CD14-positive monocyte (primary cell): ENCODE data around the gene GLI3. TPM values are rescaled to one million over a fixed set of nuclear protein-coding genes. Genes with fewer than 3 reads are reported as not detected.

Experiments
- DNase-seq, 3 donors: peaks; one replicate each; pipeline ENCODE4 v3.0.0-alpha.2; 2011 to 2022
- H2AFZ ChIP-seq: 2 replicates; pipeline ENCODE4 v1.6.0; 2012; ENCODE audit warnings: mild to moderate bottlenecking, low read depth, low read length, inconsistent platforms; ENCODE audit not compliant: insufficient read depth, poor library complexity, severe bottlenecking
- H3K27ac ChIP-seq, 2 donors: 1 replicate in 1 of 2; 2 replicates in 1 of 2; pipeline ENCODE4 v1.5.1; 2012 to 2013; ENCODE audit warnings: low read length in 2 of 2, control low read depth in 1 of 2, inconsistent platforms in 1 of 2, low read depth in 1 of 2, mild to moderate bottlenecking in 1 of 2
- H3K27me3 ChIP-seq, 2 donors: one replicate each; pipeline versions ENCODE4 v1.6.0 to v1.6.1; 2011 to 2013; ENCODE audit warnings: low read length in 2 of 2; ENCODE audit not compliant: control insufficient read depth in 2 of 2, insufficient read depth in 2 of 2
- H3K36me3 ChIP-seq, 2 donors: replicated peaks in 1 of 2; 1 replicate in 1 of 2; 2 replicates in 1 of 2; pipeline versions ENCODE4 v1.5.1 to v1.6.1; 2012 to 2013; ENCODE audit warnings: low read length in 2 of 2, control low read depth in 1 of 2, inconsistent platforms in 1 of 2, mild to moderate bottlenecking in 1 of 2; ENCODE audit not compliant: insufficient read depth in 2 of 2, control insufficient read depth in 1 of 2
- H3K4me1 ChIP-seq, 2 donors: 1 replicate in 1 of 2; 2 replicates in 1 of 2; pipeline versions ENCODE4 v1.5.1 to v1.6.1; 2012 to 2013; ENCODE audit warnings: low read length in 2 of 2, control low read depth in 1 of 2, inconsistent platforms in 1 of 2, mild to moderate bottlenecking in 1 of 2, moderate library complexity in 1 of 2; ENCODE audit not compliant: insufficient read depth in 2 of 2, control insufficient read depth in 1 of 2
- H3K4me2 ChIP-seq: replicated peaks from 2 replicates; pipeline ENCODE3; 2012; ENCODE audit warnings: low read length, moderate library complexity, mild to moderate bottlenecking; ENCODE audit not compliant: poor library complexity, severe bottlenecking; ENCODE audit errors: extremely low read depth
- H3K4me3 ChIP-seq, 3 experiments: fragments of 200-600 bp in 1 of 3; sonication (generic) in 1 of 3; replicated peaks in 1 of 3; 1 replicate in 2 of 3; 2 replicates in 1 of 3; pipeline ENCODE4 v1.5.1; 2011 to 2013; ENCODE audit warnings: low read length in 3 of 3, mild to moderate bottlenecking in 3 of 3, control low read depth in 2 of 3, low read depth in 2 of 3, inconsistent platforms in 1 of 3, moderate library complexity in 1 of 3
- H3K79me2 ChIP-seq: 2 replicates; pipeline ENCODE4 v1.6.0; 2012; ENCODE audit warnings: mild to moderate bottlenecking, control low read depth, inconsistent platforms, low read length, moderate library complexity; ENCODE audit not compliant: insufficient read depth
- H3K9ac ChIP-seq: 2 replicates; pipeline ENCODE4 v1.6.0; 2017; ENCODE audit warnings: low read length, mild to moderate bottlenecking; ENCODE audit not compliant: insufficient read depth, poor library complexity, severe bottlenecking
- H3K9me3 ChIP-seq, 2 donors: replicated peaks in 1 of 2; 1 replicate in 1 of 2; 2 replicates in 1 of 2; pipeline versions ENCODE4 v1.5.1 to v1.6.1; 2012 to 2013; ENCODE audit warnings: low read length in 2 of 2, control low read depth in 1 of 2; ENCODE audit not compliant: control insufficient read depth in 1 of 2, insufficient read depth in 1 of 2
- H4K20me1 ChIP-seq: 2 replicates; pipeline ENCODE4 v1.6.0; 2012; ENCODE audit warnings: mild to moderate bottlenecking, low read length, control low read depth, moderate library complexity; ENCODE audit not compliant: insufficient read depth
- H3K27ac Mint-ChIP-seq, 7 donors: one replicate each; pipeline ENCODE4 v1.8.0; 2020; ENCODE audit warnings: mild to moderate bottlenecking in 7 of 7, mixed read lengths in 7 of 7, moderate library complexity in 6 of 7, inconsistent platforms in 2 of 7
- H3K27me3 Mint-ChIP-seq, 3 donors: one replicate each; pipeline ENCODE4 v1.8.0; 2021 to 2022; ENCODE audit warnings: low read depth in 3 of 3, mild to moderate bottlenecking in 3 of 3, mixed read lengths in 3 of 3, moderate library complexity in 3 of 3, inconsistent platforms in 1 of 3
- H3K36me3 Mint-ChIP-seq, 2 donors: one replicate each; pipeline ENCODE4 v1.8.0; 2020; ENCODE audit warnings: mixed read lengths in 2 of 2, inconsistent platforms in 1 of 2, mild to moderate bottlenecking in 1 of 2
- H3K4me1 Mint-ChIP-seq: one replicate; pipeline ENCODE4 v1.8.0; 2020; ENCODE audit warnings: mild to moderate bottlenecking, mixed read lengths
- H3K4me3 Mint-ChIP-seq, 2 donors: one replicate each; pipeline ENCODE4 v1.8.0; 2020; ENCODE audit warnings: mild to moderate bottlenecking in 2 of 2, mixed read lengths in 2 of 2, moderate library complexity in 1 of 2
- H3K9me3 Mint-ChIP-seq, 7 donors: one replicate each; pipeline ENCODE4 v1.8.0; 2020 to 2022; ENCODE audit warnings: mixed read lengths in 7 of 7, mild to moderate bottlenecking in 6 of 7, moderate library complexity in 6 of 7, inconsistent platforms in 2 of 7
- WGBS: methylation state at CpG from one replicate; pipeline ENCODE4 v1.1.5; 2013; ENCODE audit warnings: missing lambda C conversion rate; ENCODE audit not compliant: insufficient coverage; 5-methylcytosine and 5-hydroxymethylcytosine counted together
- intact Hi-C, 2 donors: fragments of 100-400 bp; cut with micrococcal nuclease; formaldehyde crosslinking; loops; one replicate each; pipeline versions ENCODE4 v1.15.0 to v1.15.1; 2023
- polyA plus RNA-seq, 3 donors: library from polyadenylated mRNA; depleted of rRNA in 1 of 3; unstranded in 2 of 3; stranded (reverse) in 1 of 3; fragments of 300-500 nt in 2 of 3; fragments of >200 nt in 1 of 3; fragmentation: Illumina TruSeq in 2 of 3; gene quantifications; 1 replicate in 2 of 3; 2 replicates in 1 of 3; pipeline ENCODE4 v1.2.3, GENCODE V29; 2012 to 2021
- TF ChIP-seq, protein P1 (sequence below): fragments of 200-600 bp; IDR thresholded peaks from one replicate; pipeline ENCODE4 v1.8.0; 2022; ENCODE audit warnings: antibody characterized with exemption, mild to moderate bottlenecking

Gene GLI3
- polyA plus RNA-seq, 3 donors = not detected

DNA sequence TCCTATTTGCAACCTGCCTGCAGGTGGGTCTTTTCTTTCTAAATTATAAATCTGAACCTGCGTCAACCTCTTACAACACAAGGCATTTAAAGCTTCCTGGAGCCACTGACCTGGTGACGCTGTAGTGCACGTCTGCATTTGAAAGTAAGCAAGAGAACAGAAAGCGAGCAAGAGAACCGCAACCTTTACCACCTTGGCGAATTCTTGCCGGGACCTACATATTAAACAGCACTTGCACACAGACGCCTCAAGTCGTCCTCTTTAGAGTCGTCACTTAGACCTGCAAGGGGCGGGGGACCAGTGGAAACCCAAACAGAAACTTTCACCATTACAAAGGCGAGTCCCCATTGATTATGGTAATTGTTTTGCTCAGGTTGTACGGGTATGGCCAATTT lies 9.5 kb downstream of the GLI3 start:
- no peak overlapping the region for H3K27ac Mint-ChIP-seq
- no peaks in the 10 kb centered on the region for H3K36me3 Mint-ChIP-seq
- Histone ChIP-seq H4K20me1 (no peaks in the 10 kb centered on the region), H3K4me3 (no peak overlapping the region), H3K27me3 (peaks cover 62 to 77% of the 10 kb centered on the region in 2 donors), H3K27ac (no peak overlapping the region), H3K4me1 (peaks cover 0 to 3% of the 10 kb centered on the region in 2 donors), H3K36me3 (no peaks in the 10 kb centered on the region), H3K4me2 (peak overlapping the region; percentile 6), H3K9me3 (peaks cover 0 to 12% of the 10 kb centered on the region in 2 donors), H2AFZ (no peak overlapping the region), H3K79me2 (no peaks in the 10 kb centered on the region), H3K9ac (no peak overlapping the region)
- H3K9me3 Mint-ChIP-seq = peaks cover 0 to 8% (median 0%) of the 10 kb centered on the region in 7 donors
- H3K4me3 Mint-ChIP-seq = peak overlapping the region in 1 of 2 donors; percentile 73
- intact Hi-C loops = no loop called here
- 21% methylated on average over 4 of the region's 13 CpGs for WGBS
- peaks cover 3% of the 10 kb centered on the region for H3K4me1 Mint-ChIP-seq
- TF ChIP-seq, protein P1, sequence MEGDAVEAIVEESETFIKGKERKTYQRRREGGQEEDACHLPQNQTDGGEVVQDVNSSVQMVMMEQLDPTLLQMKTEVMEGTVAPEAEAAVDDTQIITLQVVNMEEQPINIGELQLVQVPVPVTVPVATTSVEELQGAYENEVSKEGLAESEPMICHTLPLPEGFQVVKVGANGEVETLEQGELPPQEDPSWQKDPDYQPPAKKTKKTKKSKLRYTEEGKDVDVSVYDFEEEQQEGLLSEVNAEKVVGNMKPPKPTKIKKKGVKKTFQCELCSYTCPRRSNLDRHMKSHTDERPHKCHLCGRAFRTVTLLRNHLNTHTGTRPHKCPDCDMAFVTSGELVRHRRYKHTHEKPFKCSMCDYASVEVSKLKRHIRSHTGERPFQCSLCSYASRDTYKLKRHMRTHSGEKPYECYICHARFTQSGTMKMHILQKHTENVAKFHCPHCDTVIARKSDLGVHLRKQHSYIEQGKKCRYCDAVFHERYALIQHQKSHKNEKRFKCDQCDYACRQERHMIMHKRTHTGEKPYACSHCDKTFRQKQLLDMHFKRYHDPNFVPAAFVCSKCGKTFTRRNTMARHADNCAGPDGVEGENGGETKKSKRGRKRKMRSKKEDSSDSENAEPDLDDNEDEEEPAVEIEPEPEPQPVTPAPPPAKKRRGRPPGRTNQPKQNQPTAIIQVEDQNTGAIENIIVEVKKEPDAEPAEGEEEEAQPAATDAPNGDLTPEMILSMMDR = no peak
- DNase-seq = no peak
- H3K27me3 Mint-ChIP-seq = peaks cover 52 to 81% (median 62%) of the 10 kb centered on the region in 3 donors

DNA sequence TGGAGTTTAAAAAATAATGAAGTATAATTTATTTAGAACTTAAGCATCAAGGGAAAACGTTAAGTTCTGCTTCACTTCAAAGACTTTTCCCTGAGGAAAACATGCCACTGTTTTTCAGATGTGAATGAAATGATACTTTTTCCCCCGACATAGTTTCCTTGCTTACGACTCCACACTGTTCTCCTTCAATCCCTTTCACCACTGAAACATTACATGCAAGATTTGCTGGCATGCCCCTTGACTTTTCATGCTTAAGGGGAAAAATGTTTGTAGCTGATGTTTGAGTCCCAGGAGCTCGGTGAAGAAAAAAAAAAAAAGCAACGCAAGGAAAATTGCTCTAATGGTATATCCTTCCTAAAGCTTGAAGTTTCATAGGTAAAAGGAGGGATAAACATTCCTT lies 10.0 kb downstream of the GLI3 start:
- Histone ChIP-seq H3K79me2 (no peaks in the 10 kb centered on the region), H3K4me3 (no peak overlapping the region), H3K9me3 (peaks cover 0 to 12% of the 10 kb centered on the region in 2 donors), H3K27me3 (peaks cover 57 to 72% of the 10 kb centered on the region in 2 donors), H3K4me2 (no peak overlapping the region), H4K20me1 (no peaks in the 10 kb centered on the region), H2AFZ (no peak overlapping the region), H3K36me3 (no peaks in the 10 kb centered on the region), H3K4me1 (peaks cover 0 to 3% of the 10 kb centered on the region in 2 donors), H3K9ac (no peak overlapping the region), H3K27ac (no peak overlapping the region)
- no peak for DNase-seq
- Mint-ChIP-seq H3K36me3 (no peaks in the 10 kb centered on the region), H3K9me3 (peaks cover 0 to 8% (median 0%) of the 10 kb centered on the region in 7 donors), H3K27me3 (peaks cover 48 to 77% (median 59%) of the 10 kb centered on the region in 3 donors), H3K27ac (no peak overlapping the region), H3K4me1 (peaks cover 3% of the 10 kb centered on the region), H3K4me3 (peak overlapping the region in 1 of 2 donors; percentile 73)
- TF ChIP-seq, protein P1 = no peak
- intact Hi-C loops = no loop called here
- no CpG with 5 or more reads among the region's 5 CpGs for WGBS
